GM21723 (cell line): ENCODE data around the gene TNFRSF12A.

ENCODE experiments used
- ATAC-seq: cut with Tn5 transposase; IDR thresholded peaks from one replicate; pipeline ENCODE4 v1.9.1; 2021; ENCODE audit warnings: mild to moderate bottlenecking, moderate library complexity; ENCODE audit not compliant: unreplicated experiment

TNFRSF12A gene

GRCh38 chr16:2985893-2986355 is 34.2 kb upstream of the TNFRSF12A start:
- no peak for ATAC-seq

- ATAC-seq, result no peak
These were observed 33.5 kb upstream of the TNFRSF12A start for GRCh38 chr16:2986623-2987188.

- ATAC-seq, result no peak
These were observed 32.9 kb upstream of the TNFRSF12A start for GRCh38 chr16:2987286-2987685.

- ATAC-seq, result no peak
These were observed 32.3 kb upstream of the TNFRSF12A start for GRCh38 chr16:2987833-2988232.

GRCh38 chr16:2988590-2989099 is 31.5 kb upstream of the TNFRSF12A start:
- no peak for ATAC-seq

GRCh38 chr16:2990891-2991290 is 29.3 kb upstream of the TNFRSF12A start:
- no peak for ATAC-seq

GRCh38 chr16:2991566-2992261 is 28.5 kb upstream of the TNFRSF12A start:
- no peak for ATAC-seq

GRCh38 chr16:2992383-2993081 is 27.6 kb upstream of the TNFRSF12A start:
- no peak for ATAC-seq

GRCh38 chr16:2996298-2996697 is 23.9 kb upstream of the TNFRSF12A start:
- no peak for ATAC-seq

- ATAC-seq, result no peak
These were observed 20.2 kb upstream of the TNFRSF12A start for GRCh38 chr16:2999929-3000328.

GRCh38 chr16:3000540-3000939 is 19.6 kb upstream of the TNFRSF12A start:
- ATAC-seq, result no peak

GRCh38 chr16:3001316-3001715 is 18.9 kb upstream of the TNFRSF12A start:
- no peak for ATAC-seq

GRCh38 chr16:3003582-3004270 is 16.4 kb upstream of the TNFRSF12A start:
- peak; percentile 96 for ATAC-seq

GRCh38 chr16:3004319-3004718 is 15.8 kb upstream of the TNFRSF12A start:
- no peak for ATAC-seq

- no peak for ATAC-seq
These were observed 15.3 kb upstream of the TNFRSF12A start for GRCh38 chr16:3004781-3005284.

GRCh38 chr16:3007059-3007956 is 12.9 kb upstream of the TNFRSF12A start:
- ATAC-seq, result no peak

- no peak for ATAC-seq
These were observed 12.0 kb upstream of the TNFRSF12A start for GRCh38 chr16:3007957-3008689.

GRCh38 chr16:3008690-3009037 is 11.5 kb upstream of the TNFRSF12A start:
- ATAC-seq, result no peak

GRCh38 chr16:3009568-3010390 is 10.4 kb upstream of the TNFRSF12A start:
- ATAC-seq, result no peak
